ENCODE results near the gene GASK1B.

The GASK1B gene

DNA sequence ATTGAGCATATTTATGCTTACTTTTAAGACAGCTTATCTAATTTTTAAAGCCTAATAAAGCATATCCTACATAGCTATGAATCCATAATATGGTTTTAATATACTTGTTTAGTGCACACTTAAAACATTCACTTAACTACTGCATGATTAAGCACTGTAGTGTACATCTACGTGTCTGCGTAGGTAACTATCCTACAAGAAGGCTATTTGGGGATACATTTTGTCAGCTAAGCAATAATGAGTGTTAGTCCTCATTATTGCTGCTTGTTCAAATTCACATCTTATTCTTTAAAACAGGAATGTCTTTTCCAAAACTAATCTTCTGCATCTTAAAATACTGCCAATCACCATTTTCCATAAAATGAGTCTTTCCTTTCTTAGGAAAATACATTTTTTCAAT is 38.6 kb downstream of the GASK1B start:
- no peak for DNase-seq

DNA sequence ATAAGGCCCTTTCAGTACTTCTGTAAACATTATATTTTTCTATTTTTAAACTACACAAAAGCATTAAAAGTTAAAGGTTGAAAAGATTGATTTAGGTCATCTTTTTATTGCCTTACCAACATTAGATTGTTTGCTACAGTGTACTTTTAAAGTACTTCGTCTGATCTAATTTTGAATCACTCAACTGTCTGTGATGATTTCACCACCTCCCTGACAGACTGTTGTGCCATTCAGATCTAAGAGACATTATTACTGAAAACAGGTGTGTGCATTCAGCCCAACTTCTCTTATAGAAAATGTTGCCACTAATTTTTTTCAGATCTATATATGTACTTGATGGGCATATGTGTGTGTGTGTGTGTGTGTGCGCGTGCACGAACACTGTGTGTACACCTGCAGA is 39.3 kb downstream of the GASK1B start:
- DNase-seq, result no peak

DNA sequence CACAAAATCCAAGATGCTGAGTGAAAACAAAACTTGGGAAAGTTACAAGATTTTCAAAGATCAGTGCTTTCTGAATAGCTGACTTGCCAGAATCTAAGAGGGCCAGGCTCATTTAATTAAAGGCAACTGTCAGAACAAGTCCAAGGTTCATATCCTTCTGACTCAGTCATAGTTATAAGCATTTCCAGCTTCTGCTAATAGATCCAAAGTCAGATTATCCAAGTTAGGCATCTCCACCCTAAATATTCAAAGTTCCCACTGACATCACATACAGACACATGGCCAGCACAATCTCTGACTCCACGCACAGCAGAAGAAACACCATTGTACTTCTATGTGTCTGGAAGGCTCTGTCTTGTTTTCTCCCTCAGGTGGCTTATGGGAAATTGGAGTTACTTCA is 41.8 kb downstream of the GASK1B start:
- no peak for DNase-seq

DNA sequence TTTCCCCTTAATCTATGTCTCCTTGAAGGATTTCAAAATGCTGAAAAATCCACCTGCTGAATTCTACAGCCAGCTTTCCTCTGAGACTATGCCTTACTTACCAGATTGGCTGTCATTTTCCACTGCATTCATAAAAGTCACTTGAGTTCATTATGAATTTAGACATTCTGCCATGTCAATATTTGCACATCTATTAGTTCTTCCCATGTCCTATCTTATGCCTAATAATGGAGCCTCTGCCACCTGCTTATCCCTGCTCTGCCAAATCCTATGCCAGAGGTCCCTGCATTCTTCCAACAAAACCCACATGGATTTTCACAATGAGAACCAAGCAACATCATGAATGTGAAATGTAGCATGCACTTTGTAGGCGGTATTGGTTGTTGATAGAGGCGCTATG is 42.6 kb downstream of the GASK1B start:
- no peak for DNase-seq

DNA sequence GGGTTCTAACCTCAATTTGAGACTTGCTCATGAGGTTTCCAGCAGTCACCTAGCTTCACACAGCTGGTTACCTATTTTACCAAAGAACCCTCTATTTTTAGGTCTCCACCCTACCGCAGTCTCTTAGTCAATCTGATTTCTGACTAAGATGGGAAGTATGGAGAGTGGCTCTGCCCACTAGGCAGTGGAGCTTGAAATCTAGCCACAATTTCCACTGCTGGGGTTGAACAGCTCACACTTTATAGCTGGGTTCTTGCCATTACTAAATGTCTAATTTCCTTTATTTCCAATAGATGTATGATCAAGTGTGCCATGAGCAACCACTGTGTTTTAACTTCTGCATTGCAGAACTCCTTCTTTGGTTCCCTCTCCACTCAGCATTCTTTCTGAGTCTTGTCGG is 43.1 kb downstream of the GASK1B start:
- DNase-seq, result no peak

DNA sequence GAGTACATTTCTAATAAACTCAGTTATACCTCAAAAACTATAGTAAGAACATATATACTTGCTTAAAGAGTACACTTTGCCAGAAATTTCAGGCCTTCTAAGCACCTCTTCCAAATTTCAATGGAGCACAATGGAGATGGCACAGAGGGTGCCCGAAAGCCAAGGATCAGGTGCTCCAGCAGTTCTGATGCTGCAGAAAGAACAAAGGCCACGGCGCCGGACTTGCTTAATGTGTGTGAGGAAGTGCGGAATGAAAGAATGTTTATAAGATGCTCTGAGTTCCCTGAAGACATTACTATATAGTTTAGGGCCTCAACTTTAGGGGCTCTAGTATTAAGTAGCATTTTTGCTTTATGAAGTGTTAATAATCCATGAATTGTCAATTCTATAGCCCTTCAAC is 44.3 kb downstream of the GASK1B start:
- no peak for DNase-seq

DNA sequence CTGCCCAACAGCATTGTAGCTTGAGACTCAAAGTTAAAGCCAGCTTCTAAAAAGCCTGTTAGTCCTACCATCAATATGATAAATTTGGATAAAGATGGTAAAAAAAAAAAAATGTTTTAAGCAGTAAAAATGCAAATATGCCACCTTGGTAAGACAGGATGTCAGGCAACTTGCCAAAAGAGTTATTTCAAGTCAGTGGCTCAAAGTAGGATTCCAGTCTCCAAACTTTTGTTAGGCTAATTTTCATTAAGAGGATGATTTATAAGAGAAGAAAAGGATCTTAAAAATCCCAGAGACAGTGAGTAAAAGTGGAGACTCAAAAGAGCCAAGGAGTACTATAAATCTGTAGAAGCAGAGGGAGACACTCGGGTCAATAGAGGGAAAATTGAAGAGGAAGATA is 47.5 kb downstream of the GASK1B start:
- DNase-seq, result no peak

Measured in activated CD4-positive, alpha-beta T cell treated with anti-CD3 and anti-CD28 coated beads, Interleukin-2, amount 50 U/mL, for 1 hour (primary cell).